ENCODE measurements around the gene WWC2.

WWC2 gene

DNA sequence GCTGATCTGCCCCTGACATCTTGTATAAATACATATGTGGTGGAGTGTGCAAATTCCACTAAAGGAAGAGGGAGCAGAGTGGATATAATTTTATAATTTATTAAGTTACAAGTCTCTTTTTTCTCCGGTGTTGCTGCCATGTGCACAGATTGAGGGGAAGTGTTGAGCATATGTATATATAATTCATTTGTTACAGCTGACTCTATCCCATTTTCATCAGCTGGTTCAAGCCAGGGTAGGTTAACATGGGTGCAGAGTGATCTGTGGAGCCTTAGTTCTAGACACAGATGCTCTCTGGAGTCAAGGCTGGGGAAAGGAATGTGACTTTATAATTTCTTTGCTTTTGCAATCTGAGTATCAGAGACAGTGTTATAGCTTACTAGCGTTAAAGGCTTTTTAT lies 103.5 kb downstream of the WWC2 start:
- no peak for DNase-seq (ENCODE audit: low read depth in 2 of 2)

DNA sequence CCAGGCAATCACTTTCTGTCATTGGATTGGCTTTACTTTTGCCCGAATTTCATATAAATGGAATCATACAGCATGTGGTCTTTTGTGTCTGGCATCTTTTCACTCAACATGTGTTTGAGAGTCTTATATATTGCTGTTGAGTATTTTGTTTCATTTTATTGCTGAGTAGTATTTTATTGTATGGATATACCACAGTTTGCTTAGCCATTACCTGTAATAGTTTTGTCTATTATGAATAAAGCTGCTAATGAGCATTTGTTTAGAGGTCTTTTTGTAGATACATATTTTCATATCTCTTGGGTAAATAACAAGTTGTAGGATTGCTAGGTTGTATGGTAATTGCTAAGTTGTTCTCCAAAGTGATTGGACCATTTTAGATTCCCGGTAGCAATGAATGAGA lies 105.7 kb downstream of the WWC2 start:
- DNase-seq (ENCODE audit: low read depth in 2 of 2): no peak

- no peak for DNase-seq (ENCODE audit: low read depth in 2 of 2)
Observed at GRCh38 chr4:183205193-183205592, 106.1 kb downstream of the WWC2 start.

GRCh38 chr4:183205709-183206108 lies 106.7 kb downstream of the WWC2 start:
- no peak for DNase-seq (ENCODE audit: low read depth in 2 of 2)

- DNase-seq (ENCODE audit: low read depth in 2 of 2): no peak
Observed at GRCh38 chr4:183211533-183211932, 112.5 kb downstream of the WWC2 start.

DNA sequence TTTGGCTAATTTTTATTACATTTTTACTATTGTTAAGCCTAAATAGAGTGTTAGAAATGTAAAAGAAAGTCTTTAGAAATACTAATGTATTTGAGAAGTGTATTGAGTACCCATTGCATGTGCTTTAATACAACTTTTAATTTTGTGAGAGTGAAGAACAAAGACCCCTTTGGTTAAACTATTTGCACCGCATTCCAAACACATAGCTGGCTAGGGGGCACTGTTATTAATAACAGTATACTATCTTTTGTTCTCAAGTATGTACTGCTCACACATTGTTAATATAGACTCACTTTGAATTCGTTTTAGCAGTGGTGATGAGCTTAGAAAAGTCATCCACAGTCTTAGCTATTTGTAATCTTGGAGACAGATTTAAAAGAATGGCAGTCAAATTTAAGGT lies 114.9 kb downstream of the WWC2 start:
- DNase-seq (ENCODE audit: low read depth in 2 of 2): no peak

- no peak for DNase-seq (ENCODE audit: low read depth in 2 of 2)
Observed at GRCh38 chr4:183214912-183215488, 115.9 kb downstream of the WWC2 start.

GRCh38 chr4:183220236-183220635 lies 121.2 kb downstream of the WWC2 start:
- no peak for DNase-seq (ENCODE audit: low read depth in 2 of 2)

DNA sequence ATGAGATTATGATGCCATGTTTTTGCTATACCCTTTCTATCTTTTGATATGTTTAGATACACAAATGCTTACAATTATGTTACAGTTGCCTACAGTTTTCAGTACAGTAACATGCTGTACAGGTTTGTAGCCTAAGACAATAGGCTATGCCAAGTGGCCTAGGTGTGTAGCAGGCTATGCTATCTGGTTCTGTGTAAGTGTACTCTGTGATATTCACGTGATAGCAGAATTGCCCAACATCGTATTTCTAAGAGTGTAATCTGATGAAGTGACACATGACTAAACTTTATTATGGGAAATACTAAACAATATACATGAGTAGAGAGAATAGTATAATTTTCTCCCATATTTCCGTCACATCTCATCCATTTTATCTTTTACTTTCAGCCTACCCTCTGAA lies 124.0 kb downstream of the WWC2 start:
- no peak for DNase-seq (ENCODE audit: low read depth in 2 of 2)

- no peak for DNase-seq (ENCODE audit: low read depth in 2 of 2)
Observed at GRCh38 chr4:183229397-183229796, 130.3 kb downstream of the WWC2 start.

DNA sequence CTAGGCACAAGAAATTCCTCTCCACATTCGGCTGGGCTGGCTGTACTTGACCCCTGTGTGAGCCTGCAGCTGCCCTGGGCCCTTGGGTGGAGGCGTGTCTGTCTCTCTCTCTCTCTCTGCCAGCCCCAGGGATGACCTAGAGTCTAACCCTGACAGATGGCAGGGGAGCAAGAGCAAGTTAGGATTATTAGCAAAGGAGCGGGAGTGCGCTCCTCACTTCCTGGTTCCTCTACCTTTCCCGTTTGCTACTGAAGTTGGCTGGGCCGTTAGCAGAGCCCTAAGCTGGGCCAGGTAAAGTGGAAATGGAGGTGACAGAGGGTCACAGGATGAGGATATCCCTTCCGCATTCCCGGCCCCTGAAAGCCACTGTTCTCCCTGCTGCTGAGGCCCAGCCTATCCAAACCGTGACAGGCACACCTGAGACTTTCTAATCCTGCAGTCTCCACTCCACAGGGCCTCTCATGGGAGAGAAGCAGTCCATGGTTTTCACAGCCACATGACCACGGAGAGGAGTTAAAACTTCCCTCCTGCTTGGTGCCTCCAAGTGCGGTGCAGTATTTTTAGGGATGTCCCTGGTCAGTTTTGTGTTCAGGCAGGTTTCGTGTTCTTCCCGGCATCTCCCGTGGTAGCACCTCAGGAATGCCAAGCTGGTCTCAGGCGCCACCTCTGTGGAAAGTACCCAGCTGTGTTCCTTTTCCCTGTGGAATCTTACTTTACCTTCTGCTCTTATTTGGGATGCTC lies 141.7 kb downstream of the WWC2 start:
- DNase-seq (ENCODE audit: low read depth in 2 of 2): no peak

- no peak for DNase-seq (ENCODE audit: low read depth in 2 of 2)
Observed at GRCh38 chr4:183241322-183241640, 142.2 kb downstream of the WWC2 start.

DNA sequence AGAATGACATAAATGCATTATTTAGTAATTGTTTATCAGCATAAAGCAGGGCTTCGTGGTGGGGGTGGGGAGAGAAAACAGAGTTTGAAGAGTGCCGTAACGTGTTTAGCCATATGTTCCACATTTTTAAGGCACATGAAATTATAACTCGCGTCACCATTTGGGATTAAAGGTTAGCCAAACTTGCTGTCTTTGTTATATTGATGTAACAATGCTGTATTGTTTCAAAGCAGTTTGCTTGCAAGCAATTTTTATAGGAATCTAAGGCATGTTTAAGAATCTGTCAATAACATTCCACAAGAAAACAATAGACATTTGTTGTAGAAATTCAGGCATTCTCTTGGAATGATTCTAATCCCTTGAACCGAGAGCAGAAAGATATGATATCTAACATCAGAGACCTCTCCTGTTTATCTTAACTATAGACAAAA lies 142.7 kb downstream of the WWC2 start:
- DNase-seq (ENCODE audit: low read depth in 2 of 2): no peak

- DNase-seq (ENCODE audit: low read depth in 2 of 2): no peak
Observed at GRCh38 chr4:183242291-183242690, 143.2 kb downstream of the WWC2 start.

- no peak for DNase-seq (ENCODE audit: low read depth in 2 of 2)
Observed at GRCh38 chr4:183244019-183244418, 145.0 kb downstream of the WWC2 start.

- no peak for DNase-seq (ENCODE audit: low read depth in 2 of 2)
Observed at GRCh38 chr4:183244506-183244905, 145.4 kb downstream of the WWC2 start.

GRCh38 chr4:183248201-183248600 lies 149.1 kb downstream of the WWC2 start:
- DNase-seq (ENCODE audit: low read depth in 2 of 2): no peak

DNA sequence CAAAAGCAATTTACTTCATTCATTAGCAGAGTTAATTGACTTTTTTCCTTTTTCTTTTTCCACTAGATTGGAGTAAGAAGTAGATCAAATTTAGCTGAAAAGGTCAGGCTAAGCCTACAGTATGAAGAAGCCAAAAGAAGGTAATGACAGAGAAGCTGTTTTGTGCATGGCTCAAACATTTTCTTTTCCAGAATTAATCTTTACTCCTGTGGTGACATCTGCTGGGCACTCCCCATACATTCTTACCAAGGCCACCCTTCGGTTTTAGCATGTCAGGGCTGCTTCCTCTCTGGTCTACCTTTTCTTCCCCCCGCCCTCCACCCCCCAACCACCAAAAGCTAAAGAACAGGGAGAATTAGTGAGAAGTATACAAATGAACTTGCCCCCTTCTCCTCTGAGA lies 150.8 kb downstream of the WWC2 start:
- no peak for DNase-seq (ENCODE audit: low read depth in 2 of 2)

DNA sequence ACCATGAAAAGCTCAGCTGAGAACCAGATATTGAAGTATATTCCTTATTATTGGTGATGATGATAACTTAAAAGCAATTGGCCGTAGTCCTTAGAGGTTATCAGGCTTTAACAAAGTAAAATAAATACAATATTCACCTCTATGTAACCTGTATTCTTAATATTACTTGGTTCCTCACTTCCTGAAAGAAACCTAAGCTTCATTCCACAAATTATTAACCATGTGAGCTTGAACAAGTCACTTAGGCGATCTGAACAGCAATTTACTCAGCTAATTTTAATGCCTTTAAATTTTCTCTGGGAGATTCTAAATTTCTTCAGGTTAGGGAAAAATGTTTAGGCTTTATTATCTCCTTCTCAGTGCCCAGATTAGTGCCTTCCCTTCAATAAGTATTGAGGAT lies 151.8 kb downstream of the WWC2 start:
- DNase-seq (ENCODE audit: low read depth in 2 of 2): no peak

DNA sequence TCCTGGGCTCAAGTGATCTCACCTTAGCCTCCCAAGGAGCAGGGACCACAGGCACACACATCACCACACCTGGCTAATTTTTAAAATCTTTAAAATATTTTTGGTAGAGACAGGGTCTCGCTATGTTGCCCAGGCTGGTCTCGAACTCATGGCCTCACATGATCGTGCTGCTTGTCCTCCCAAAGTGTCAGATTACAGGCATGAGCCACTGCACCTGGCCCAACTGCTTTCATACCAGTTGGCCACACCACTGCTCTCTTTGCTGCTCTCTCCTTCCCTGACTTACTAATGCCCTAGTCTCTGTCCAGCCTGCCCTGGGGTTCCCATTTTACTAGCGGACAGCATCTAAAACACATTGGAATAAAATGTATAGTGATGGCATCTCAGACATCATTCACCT lies 153.9 kb downstream of the WWC2 start:
- DNase-seq (ENCODE audit: low read depth in 2 of 2): no peak

DNA sequence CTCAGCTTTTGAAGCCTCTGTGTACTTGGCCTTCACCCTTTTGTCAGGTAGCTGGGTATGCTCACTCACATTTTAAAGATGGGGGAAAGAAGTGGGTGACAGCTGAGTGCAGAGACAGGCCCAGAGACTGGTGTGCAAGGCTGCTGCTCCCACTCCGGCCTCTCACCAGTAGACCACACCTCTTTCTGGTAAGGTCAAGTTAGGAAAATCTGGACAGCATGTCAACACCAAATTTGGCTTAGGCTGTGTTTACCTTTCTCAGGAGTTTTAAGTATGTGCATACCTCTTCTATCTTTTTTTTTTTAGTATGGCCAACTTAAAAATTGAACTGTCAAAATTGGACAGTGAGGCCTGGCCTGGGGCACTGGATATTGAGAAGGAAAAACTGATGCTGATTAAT lies 154.4 kb downstream of the WWC2 start:
- no peak for DNase-seq (ENCODE audit: low read depth in 2 of 2)

DNA sequence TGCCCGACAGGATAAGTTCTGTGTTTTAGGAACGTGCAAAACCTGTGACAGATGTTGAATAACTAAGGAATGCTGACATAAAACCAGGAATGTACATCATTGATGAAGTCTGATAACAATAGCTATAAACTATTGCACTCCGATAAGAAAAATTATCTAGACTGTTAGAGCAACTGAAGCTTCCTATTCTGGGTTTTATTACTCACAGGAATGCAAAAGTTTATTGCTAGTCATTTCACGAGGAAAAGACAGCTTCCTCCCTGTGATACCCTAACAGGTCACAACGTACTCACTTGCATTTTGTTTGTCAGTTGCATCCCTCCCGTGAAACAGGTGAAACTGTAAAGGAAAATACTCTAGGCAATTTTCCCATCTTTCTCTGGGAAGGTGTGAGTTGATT lies 155.1 kb downstream of the WWC2 start:
- DNase-seq (ENCODE audit: low read depth in 2 of 2): no peak

DNA sequence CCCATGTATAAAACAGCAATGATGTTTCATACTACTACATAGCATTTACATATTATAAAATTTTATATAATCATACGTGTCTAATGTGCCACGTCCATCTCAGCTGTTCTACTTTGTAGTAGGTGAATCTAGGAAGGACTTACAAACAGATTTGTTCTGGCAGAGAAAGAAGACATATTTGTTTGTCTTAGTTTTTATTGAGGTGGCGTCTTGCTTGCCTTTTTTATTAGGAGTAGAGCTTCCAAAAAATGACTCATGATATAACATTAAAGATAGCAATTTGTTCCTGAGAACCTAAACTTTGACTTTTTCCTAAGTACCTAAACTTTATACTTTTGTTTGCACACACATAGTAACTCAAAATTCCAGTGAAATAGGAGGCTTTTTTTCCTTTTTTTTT lies 156.4 kb downstream of the WWC2 start:
- DNase-seq (ENCODE audit: low read depth in 2 of 2): no peak

DNA sequence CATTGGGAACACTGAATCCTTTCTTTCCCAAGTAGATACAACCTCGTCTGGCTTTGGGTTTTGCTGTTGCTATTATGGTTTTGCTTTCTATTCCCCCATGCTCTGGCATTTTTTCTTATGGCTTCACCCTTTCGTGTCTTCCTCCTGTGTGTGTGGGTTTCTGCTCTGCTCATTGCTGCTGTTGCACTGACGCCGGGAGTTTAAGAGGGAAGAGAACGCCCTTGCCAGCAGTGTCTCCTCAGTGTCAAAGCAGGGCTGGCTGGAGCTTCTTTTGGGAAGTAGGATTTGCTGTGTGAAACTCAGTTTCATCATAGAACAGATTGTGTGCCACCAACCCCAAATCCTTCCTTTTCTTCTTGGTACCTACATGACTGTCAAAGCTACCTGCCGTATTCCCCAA lies 157.3 kb downstream of the WWC2 start:
- no peak for DNase-seq (ENCODE audit: low read depth in 2 of 2)
